Cardiac muscle cell (in vitro differentiated cells and primary cell): ENCODE measurements around the gene OXCT1. TPM values are rescaled to one million over a fixed set of nuclear protein-coding genes. Genes with fewer than 3 reads are reported as not detected.

ENCODE experiments used
- DNase-seq, 2 donors: peaks; one replicate each; pipeline versions ENCODE4 v3.0.0 to v3.0.0-alpha.2; 2010 to 2017; ENCODE audit warnings: low read depth in 1 of 2, low spot score in 1 of 2
- H3K27ac ChIP-seq: fragments of 200-600 bp; sonication (generic); 2 replicates; pipeline ENCODE4 v1.5.1; 2016
- H3K27me3 ChIP-seq: fragments of 200-600 bp; sonication (generic); 2 replicates; pipeline ENCODE4 v1.6.0; 2016; ENCODE audit warnings: control low read depth
- H3K36me3 ChIP-seq: fragments of 200-600 bp; sonication (generic); 2 replicates; pipeline ENCODE4 v1.5.1; 2016; ENCODE audit warnings: control low read depth
- H3K4me1 ChIP-seq: fragments of 200-600 bp; sonication (generic); 2 replicates; pipeline ENCODE4 v1.8.1; 2017; ENCODE audit warnings: low read depth, mild to moderate bottlenecking, mixed run types
- H3K4me3 ChIP-seq: fragments of 200-600 bp; sonication (generic); 2 replicates; pipeline ENCODE4 v1.5.1; 2016; ENCODE audit warnings: mild to moderate bottlenecking
- H3K9me3 ChIP-seq: fragments of 200-600 bp; sonication (generic); 2 replicates; pipeline ENCODE4 v1.5.1; 2017; ENCODE audit warnings: low read depth, mild to moderate bottlenecking, control low read depth
- CTCF ChIP-seq: IDR thresholded peaks from 2 replicates; pipeline ENCODE4 v1.5.1; 2012; ENCODE audit warnings: low read depth, mild to moderate bottlenecking, low read length
- polyA plus RNA-seq: library from polyadenylated mRNA; unstranded; fragments of >200 nt; fragmentation: Nextera tagmentation; extraction: Ambion mirVana; gene quantifications from 2 replicates; pipeline ENCODE4 v1.2.1, GENCODE V29; 2016
- total RNA-seq: library from RNA; depleted of rRNA; stranded (reverse); fragments of >200 nt; gene quantifications from 2 replicates; pipeline ENCODE4 v1.2.3, GENCODE V29; 2016

The OXCT1 gene
- total and polyA plus RNA-seq, 2 experiments from 2014 or later = 54.8 to 55.8 TPM

- no peak overlapping the region for H3K27ac ChIP-seq
- H3K9me3 ChIP-seq = no peaks in the 10 kb centered on the region
- no peak overlapping the region for H3K4me3 ChIP-seq
- H3K4me1 ChIP-seq = no peaks in the 10 kb centered on the region
- H3K27me3 ChIP-seq = no peaks in the 10 kb centered on the region
- DNase-seq = peak in 1 of 2 donors; percentile 52
- no peak for TF ChIP-seq CTCF
- H3K36me3 ChIP-seq = no peaks in the 10 kb centered on the region
These were observed 1.6 kb upstream of the OXCT1 start for GRCh38 chr5:41871852-41872251.

GRCh38 chr5:41870627-41871048 lies 413 bp upstream of the OXCT1 start:
- peak overlapping the region; percentile 78 for H3K4me3 ChIP-seq
- H3K36me3 ChIP-seq = no peaks in the 10 kb centered on the region
- H3K4me1 ChIP-seq = no peaks in the 10 kb centered on the region
- no peak for TF ChIP-seq CTCF
- H3K27me3 ChIP-seq = no peaks in the 10 kb centered on the region
- H3K27ac ChIP-seq = no peak overlapping the region
- no peak for DNase-seq
- no peaks in the 10 kb centered on the region for H3K9me3 ChIP-seq

DNA sequence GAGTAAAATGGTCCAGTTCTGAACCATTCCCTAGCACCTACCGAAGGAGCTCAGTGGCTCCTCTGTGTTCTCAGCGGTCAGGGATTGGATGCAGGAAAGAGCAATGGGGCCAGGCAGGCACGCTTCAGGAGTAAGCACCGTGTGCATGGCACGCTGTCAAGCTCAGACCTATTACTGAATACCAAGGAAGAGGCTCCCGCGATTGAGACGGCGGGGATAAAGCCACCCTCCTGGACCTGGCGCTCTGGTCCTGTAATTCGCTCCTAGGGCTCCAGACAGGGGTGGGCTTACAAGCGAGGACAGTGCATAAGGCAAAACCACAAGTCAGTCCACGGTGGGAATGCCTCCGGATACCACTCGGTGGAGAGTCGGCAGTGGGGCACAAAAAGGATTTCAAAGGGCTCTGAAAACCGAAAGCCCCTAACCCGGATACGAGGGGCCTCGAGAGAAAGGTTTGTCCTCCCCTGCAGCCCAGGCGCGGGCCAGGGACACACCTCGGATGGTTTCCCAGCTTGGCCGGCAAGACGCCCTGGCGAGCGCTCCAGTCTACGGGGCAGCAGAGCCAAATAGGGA lies 988 bp downstream of the OXCT1 start:
- no peak for TF ChIP-seq CTCF
- Histone ChIP-seq H3K36me3 (no peaks in the 10 kb centered on the region), H3K9me3 (no peaks in the 10 kb centered on the region), H3K4me3 (peak overlapping the region; percentile 78), H3K27me3 (no peaks in the 10 kb centered on the region), H3K4me1 (no peaks in the 10 kb centered on the region), H3K27ac (no peak overlapping the region)
- DNase-seq = peak in 1 of 2 donors; percentile 43

DNA sequence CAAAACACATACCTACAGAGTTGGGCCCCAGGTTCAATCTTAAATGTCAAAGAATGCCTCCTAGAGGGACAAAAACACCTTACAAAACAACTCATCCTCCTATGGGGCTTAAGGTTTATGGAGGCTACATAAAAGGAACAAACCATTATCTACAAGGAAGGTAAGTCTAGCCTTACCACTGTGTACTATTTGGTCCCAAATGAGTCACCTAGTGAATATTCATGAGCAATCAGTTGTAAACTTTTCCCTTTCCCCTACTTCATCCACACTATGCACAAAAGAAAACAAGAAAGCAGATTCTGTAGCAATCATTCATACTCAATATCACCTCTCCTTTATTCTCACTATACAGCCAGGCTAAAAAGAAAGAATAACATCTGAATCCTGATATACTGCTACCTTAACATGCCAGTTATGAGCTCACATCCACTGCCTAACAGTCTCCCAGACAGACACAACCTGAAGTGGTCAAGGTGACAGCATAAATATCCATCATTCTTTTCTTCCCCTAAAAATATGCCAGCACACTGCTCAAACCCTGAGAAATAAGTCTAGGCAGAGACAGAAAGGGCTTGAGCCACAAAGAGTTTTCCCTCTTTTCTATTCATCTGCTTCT lies 6.2 kb downstream of the OXCT1 start:
- Histone ChIP-seq H3K27me3 (no peaks in the 10 kb centered on the region), H3K4me1 (no peaks in the 10 kb centered on the region), H3K9me3 (no peaks in the 10 kb centered on the region), H3K27ac (no peak overlapping the region), H3K4me3 (no peak overlapping the region), H3K36me3 (peaks cover 8% of the 10 kb centered on the region)
- DNase-seq = peak in 1 of 2 donors; percentile 6
- no peak for TF ChIP-seq CTCF

- H3K36me3 ChIP-seq = peaks cover 8% of the 10 kb centered on the region
- TF ChIP-seq CTCF = no peak
- DNase-seq = no peak
- no peak overlapping the region for H3K27ac ChIP-seq
- H3K4me3 ChIP-seq = no peak overlapping the region
- H3K9me3 ChIP-seq = no peaks in the 10 kb centered on the region
- no peaks in the 10 kb centered on the region for H3K4me1 ChIP-seq
- H3K27me3 ChIP-seq = no peaks in the 10 kb centered on the region
These were observed 11.3 kb downstream of the OXCT1 start for GRCh38 chr5:41858890-41859289.
